RWPE1 (cell line): ENCODE data around the gene ING3.

ENCODE experiments used
- CTCF ChIA-PET: fragments of 350-600 bp; sonication (Branson Sonifier 250); formaldehyde crosslinking; extraction: SDS; loops from one replicate; lab custom pipeline; 2021; lab: Yijun Ruan, JAX
- POLR2A ChIA-PET: fragments of 400-600 bp; formaldehyde crosslinking; extraction: SDS; loops from one replicate; lab custom pipeline; 2020; ENCODE audit warnings: antibody characterized with exemption; ENCODE audit not compliant: low non-redundant PET; lab: Yijun Ruan, JAX
- DNase-seq: peaks from one replicate; pipeline ENCODE4 v3.0.0; 2012; ENCODE audit warnings: low spot score
- H3K27ac ChIP-seq: fragments of 450-650 bp; 2 replicates; pipeline ENCODE4 v1.5.1; 2017
- CTCF ChIP-seq: fragments of 450-650 bp; conservative IDR thresholded peaks from 2 replicates; pipeline ENCODE4 v1.5.1; 2017; ENCODE audit warnings: low read depth, mild to moderate bottlenecking

ING3 gene

DNA sequence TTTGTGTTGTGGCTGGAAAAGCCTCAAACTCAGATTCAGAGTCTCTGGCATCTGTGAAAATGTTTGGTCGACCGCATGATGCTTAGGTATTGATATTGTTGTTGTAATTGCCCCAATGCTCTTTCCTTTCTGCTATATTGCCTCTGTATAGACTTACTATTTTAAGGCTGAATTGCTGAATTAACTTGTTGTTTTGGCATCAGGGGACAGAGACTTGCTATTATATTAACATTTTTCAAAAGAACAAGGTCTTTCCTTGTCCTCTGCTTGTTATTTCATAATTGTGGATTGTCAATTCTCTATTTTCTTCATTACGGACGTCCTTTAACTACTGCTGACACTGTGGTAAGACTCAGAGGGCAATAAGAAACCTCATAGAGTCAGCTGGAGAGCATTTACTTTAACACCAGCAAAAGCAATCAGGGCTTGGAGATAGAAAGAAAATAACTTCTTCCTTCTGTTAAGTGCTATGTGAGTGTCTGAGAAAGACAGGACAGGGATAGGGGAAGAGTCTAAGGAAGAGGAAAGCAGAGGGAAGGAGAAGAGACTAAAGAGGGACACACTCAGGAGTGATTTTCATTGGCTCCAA lies 55.5 kb downstream of the ING3 start:
- ChIA-PET POLR2A (no interaction called here), CTCF (no interaction called here)
- no peak for DNase-seq
- no peak overlapping the region for H3K27ac ChIP-seq
- TF ChIP-seq CTCF: no peak

GRCh38 chr7:121006711-121007315 lies 56.2 kb downstream of the ING3 start:
- no peak for DNase-seq
- no peak for TF ChIP-seq CTCF
- ChIA-PET POLR2A (no interaction called here), CTCF (interaction anchor here (0.6 kb wide), 1 partner anchor 78 kb away, joined by 3 read pairs; no protein-coding TSS in a partner anchor)
- H3K27ac ChIP-seq: no peak overlapping the region

DNA sequence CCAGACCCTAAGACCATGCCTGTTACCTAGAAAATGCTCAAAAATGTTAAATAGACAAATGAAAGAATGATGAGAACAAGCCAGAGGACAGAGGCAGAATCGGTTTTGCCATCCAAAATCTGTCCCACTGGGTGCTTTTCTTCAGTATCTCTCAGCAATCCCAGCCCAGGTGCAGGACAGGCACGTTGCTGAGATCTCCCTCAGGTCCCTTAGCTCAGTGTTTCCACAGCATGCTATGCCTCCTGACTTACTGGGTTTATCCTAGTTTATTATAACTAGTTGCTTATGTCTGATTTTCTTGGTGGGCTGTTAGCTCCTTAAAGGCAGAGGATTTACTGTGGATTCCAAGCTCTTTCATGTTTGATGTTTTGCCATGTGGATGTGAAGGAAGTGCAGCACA lies 58.2 kb downstream of the ING3 start:
- CTCF ChIA-PET: interaction anchor here (0.6 kb wide), 1 partner anchor 542 kb away, joined by 3 read pairs; no protein-coding TSS in a partner anchor
- no peak overlapping the region for H3K27ac ChIP-seq
- no peak for DNase-seq
- TF ChIP-seq CTCF: no peak
- POLR2A ChIA-PET: no interaction called here

DNA sequence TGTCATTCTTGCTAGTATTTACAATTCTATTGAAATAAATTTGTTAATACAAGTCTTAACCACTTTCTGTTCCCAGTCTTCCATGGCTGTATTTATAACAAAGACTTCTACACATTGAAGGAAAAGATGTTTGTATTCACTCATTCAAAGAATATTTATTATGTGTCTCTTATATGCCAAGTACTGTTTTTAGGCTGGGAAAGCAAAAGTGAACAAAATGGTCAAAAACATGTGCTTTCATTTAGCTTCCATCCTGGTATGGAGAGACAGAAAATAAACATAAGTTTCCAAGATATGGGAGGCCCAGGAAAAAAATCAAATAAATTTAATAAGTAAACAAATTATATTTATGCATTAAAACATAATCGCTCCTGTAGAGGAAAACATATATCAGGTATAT lies 60.8 kb downstream of the ING3 start:
- no peak overlapping the region for H3K27ac ChIP-seq
- TF ChIP-seq CTCF: no peak
- CTCF ChIA-PET: interaction anchor here (0.6 to 1.0 kb wide), 2 partner anchors 10 to 415 kb away, joined by 3 to 5 read pairs; no protein-coding TSS in a partner anchor
- no peak for DNase-seq
- POLR2A ChIA-PET: no interaction called here

DNA sequence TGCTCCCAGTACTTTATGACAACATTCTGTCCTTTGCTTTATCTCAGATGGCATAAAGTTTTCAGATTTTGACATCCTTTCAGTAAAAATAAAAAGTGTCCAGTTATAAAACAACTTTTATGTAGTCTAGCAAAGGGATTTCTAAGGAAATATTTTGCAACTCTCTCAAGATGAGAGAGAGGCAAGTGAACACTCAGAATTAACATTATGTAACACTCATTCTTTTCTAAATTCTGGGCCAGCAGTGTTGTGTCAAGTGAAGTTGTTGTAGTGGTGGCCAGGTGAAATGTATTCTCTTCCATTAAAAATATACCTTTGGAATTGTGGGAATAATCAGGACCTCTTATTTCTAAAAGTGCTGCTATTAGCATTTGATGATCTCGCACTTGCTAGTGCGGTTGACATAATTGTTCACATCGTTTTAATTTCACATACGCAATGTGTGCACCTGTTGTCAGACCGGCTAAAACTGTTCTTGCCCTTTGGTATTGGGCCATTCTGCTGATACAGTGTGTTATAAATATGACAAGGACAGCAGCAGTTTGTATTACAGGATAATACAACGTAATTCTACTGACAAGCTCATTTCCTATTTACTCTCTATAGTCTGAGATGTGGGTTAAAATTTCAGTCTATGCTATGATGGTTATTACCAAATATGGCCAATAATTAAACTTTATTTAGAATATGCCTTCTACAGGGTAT lies 61.7 kb downstream of the ING3 start:
- no peak for TF ChIP-seq CTCF
- H3K27ac ChIP-seq: no peak overlapping the region
- ChIA-PET CTCF (interaction anchor here (0.8 to 1.0 kb wide), 2 partner anchors 9 to 433 kb away, joined by 3 read pairs; no protein-coding TSS in a partner anchor), POLR2A (no interaction called here)
- no peak for DNase-seq

- CTCF ChIA-PET: interaction anchor here (0.8 kb wide), 1 partner anchor 432 kb away, joined by 3 read pairs; no protein-coding TSS in a partner anchor
- H3K27ac ChIP-seq: no peak overlapping the region
- POLR2A ChIA-PET: no interaction called here
- DNase-seq: no peak
- no peak for TF ChIP-seq CTCF
These were observed 62.3 kb downstream of the ING3 start for GRCh38 chr7:121012919-121013318.
